OCI-LY7 (cell line): ENCODE data around the gene MAP3K15.

Source experiments
- CTCF ChIP-seq: fragments of 200-600 bp; sonication (generic); conservative IDR thresholded peaks from 2 replicates; pipeline ENCODE4 v1.5.1; 2014; ENCODE audit warnings: mild to moderate bottlenecking, antibody characterized with exemption, low read length, moderate library complexity, mixed read lengths
- EZH2phosphoT487 ChIP-seq: fragments of 200-600 bp; sonication (generic); IDR thresholded peaks from 2 replicates; pipeline ENCODE4 v1.6.1; 2018; ENCODE audit warnings: low read depth, borderline replicate concordance, mild to moderate bottlenecking, mixed run types, antibody characterized with exemption, low read length, moderate library complexity, mixed read lengths

- TF ChIP-seq CTCF = no peak
- no peak for TF ChIP-seq EZH2phosphoT487
Measured at GRCh38 chrX:19513383-19513782, 1.9 kb downstream of the MAP3K15 start.
